EH (cell line): ENCODE data around the gene IFIH1.

Experiments used
- DNase-seq: peaks from one replicate; pipeline ENCODE4 v3.0.0-alpha.2; 2015; ENCODE audit warnings: low read depth

Gene IFIH1

GRCh38 chr2:162257425-162257824 lies 61.1 kb downstream of the IFIH1 start:
- DNase-seq: no peak

- DNase-seq: peak; percentile 47
These were observed 61.9 kb downstream of the IFIH1 start for GRCh38 chr2:162256591-162256991.

- no peak for DNase-seq
These were observed 64.1 kb downstream of the IFIH1 start for GRCh38 chr2:162254236-162254871.

- no peak for DNase-seq
These were observed 65.0 kb downstream of the IFIH1 start for GRCh38 chr2:162253435-162253834.

GRCh38 chr2:162252153-162252552 lies 66.3 kb downstream of the IFIH1 start:
- DNase-seq: no peak

- DNase-seq: peak; percentile 97
These were observed 72.7 kb downstream of the IFIH1 start for GRCh38 chr2:162245781-162246180.

GRCh38 chr2:162245061-162245460 lies 73.4 kb downstream of the IFIH1 start:
- peak; percentile 59 for DNase-seq

- peak; percentile 98 for DNase-seq
These were observed 73.9 kb downstream of the IFIH1 start for GRCh38 chr2:162244541-162245031.

- no peak for DNase-seq
These were observed 74.8 kb downstream of the IFIH1 start for GRCh38 chr2:162243715-162244114.

- DNase-seq: peak; percentile 96
These were observed 75.2 kb downstream of the IFIH1 start, which contains the start of gene FAP for GRCh38 chr2:162243294-162243693. FAP (minus strand) TSS chr2:162243445; CDS start chr2:162243327, 118 bp downstream.

- DNase-seq: peak; percentile 93
These were observed 75.8 kb downstream of the IFIH1 start for GRCh38 chr2:162242586-162243280.

GRCh38 chr2:162241571-162241970 lies 76.9 kb downstream of the IFIH1 start:
- no peak for DNase-seq

- DNase-seq: no peak
These were observed 83.6 kb downstream of the IFIH1 start for GRCh38 chr2:162234620-162235462.

GRCh38 chr2:162233197-162233596 lies 85.3 kb downstream of the IFIH1 start:
- DNase-seq: peak; percentile 93

- DNase-seq: peak; percentile 47
These were observed 85.8 kb downstream of the IFIH1 start for GRCh38 chr2:162232671-162233070.

GRCh38 chr2:162232027-162232426 lies 86.5 kb downstream of the IFIH1 start:
- DNase-seq: no peak

GRCh38 chr2:162230761-162231160 lies 87.7 kb downstream of the IFIH1 start:
- peak; percentile 19 for DNase-seq

GRCh38 chr2:162226836-162227235 lies 91.6 kb downstream of the IFIH1 start:
- DNase-seq: peak; percentile 16

GRCh38 chr2:162221064-162221463 lies 97.4 kb downstream of the IFIH1 start:
- peak; percentile 76 for DNase-seq

- no peak for DNase-seq
These were observed 98.1 kb downstream of the IFIH1 start for GRCh38 chr2:162220368-162220767.

GRCh38 chr2:162219426-162219825 lies 99.1 kb downstream of the IFIH1 start:
- DNase-seq: no peak

- no peak for DNase-seq
These were observed 100.9 kb downstream of the IFIH1 start for GRCh38 chr2:162217598-162217997.
